MM.1S (cell line): Measurements from ENCODE around the gene CABLES2.

Experiments used
- DNase-seq: peaks from one replicate; pipeline ENCODE4 v3.0.0-alpha.2; 2015
- H2AFZ ChIP-seq: fragments of 300-600 bp; sonication (generic); 2 replicates; pipeline ENCODE4 v1.6.0; 2016; ENCODE audit warnings: antibody characterized with exemption, low read length
- H3F3A ChIP-seq: fragments of 300-600 bp; sonication (generic); 2 replicates; pipeline ENCODE4 v1.6.1; 2016; ENCODE audit warnings: mild to moderate bottlenecking, antibody characterized with exemption, low read length, moderate library complexity, mixed read lengths; ENCODE audit not compliant: insufficient read depth
- H3K27ac ChIP-seq: fragments of 300-600 bp; sonication (generic); 2 replicates; pipeline ENCODE4 v1.5.1; 2016; ENCODE audit warnings: mild to moderate bottlenecking, low read length
- H3K27me3 ChIP-seq: fragments of 300-600 bp; sonication (generic); replicated peaks from 2 replicates; pipeline ENCODE4 v1.6.0; 2016; ENCODE audit warnings: low read length; ENCODE audit not compliant: insufficient read depth
- H3K36me3 ChIP-seq: fragments of 300-600 bp; sonication (generic); replicated peaks from 2 replicates; pipeline ENCODE4 v1.6.1; 2016; ENCODE audit warnings: mild to moderate bottlenecking, low read length, mixed read lengths; ENCODE audit not compliant: insufficient read depth
- H3K4me1 ChIP-seq: fragments of 300-600 bp; sonication (generic); 2 replicates; pipeline ENCODE4 v1.6.1; 2016; ENCODE audit warnings: low read length, mixed read lengths
- H3K4me2 ChIP-seq: fragments of 300-600 bp; sonication (generic); 2 replicates; pipeline ENCODE4 v1.6.0; 2016; ENCODE audit warnings: low read depth, low read length
- H3K4me3 ChIP-seq: fragments of 300-600 bp; sonication (generic); 2 replicates; pipeline ENCODE4 v1.5.1; 2016; ENCODE audit warnings: low read length, mixed read lengths
- H3K79me2 ChIP-seq: fragments of 300-600 bp; sonication (generic); 2 replicates; pipeline ENCODE4 v1.6.1; 2016; ENCODE audit warnings: mixed run types, low read length, mixed read lengths
- H3K9ac ChIP-seq: fragments of 300-600 bp; sonication (generic); 2 replicates; pipeline ENCODE4 v1.6.1; 2016; ENCODE audit warnings: low read length, mixed read lengths
- H3K9me2 ChIP-seq: fragments of 300-600 bp; sonication (generic); replicated peaks from 2 replicates; pipeline ENCODE4 v1.6.1; 2016; ENCODE audit warnings: mild to moderate bottlenecking, low read length, mixed read lengths; ENCODE audit not compliant: insufficient read depth
- H3K9me3 ChIP-seq: fragments of 300-600 bp; sonication (generic); replicated peaks from 2 replicates; pipeline ENCODE4 v1.6.1; 2016; ENCODE audit warnings: mild to moderate bottlenecking, low read length, mixed read lengths; ENCODE audit not compliant: insufficient read depth
- H4K20me1 ChIP-seq: fragments of 300-600 bp; sonication (generic); 2 replicates; pipeline ENCODE4 v1.6.1; 2016; ENCODE audit warnings: mild to moderate bottlenecking, low read length, moderate library complexity, mixed read lengths; ENCODE audit not compliant: insufficient read depth
- EZH2 ChIP-seq: fragments of 300-600 bp; sonication (generic); optimal IDR thresholded peaks from 2 replicates; pipeline ENCODE3; 2017; ENCODE audit warnings: low read depth, mild to moderate bottlenecking, antibody characterized with exemption, low read length, mixed read lengths
- EZH2phosphoT487 ChIP-seq: fragments of 300-600 bp; sonication (generic); IDR thresholded peaks from 2 replicates; pipeline ENCODE4 v1.6.1; 2018; ENCODE audit warnings: antibody characterized with exemption, low read length
- TF ChIP-seq, protein P1 (sequence below): fragments of 300-600 bp; sonication (generic); IDR thresholded peaks from 2 replicates; pipeline ENCODE4 v1.5.1; 2016; ENCODE audit warnings: antibody characterized with exemption, low read length, mixed read lengths

CABLES2 gene

GRCh38 chr20:62408640-62409039 is 1.6 kb upstream of the CABLES2 start:
- Histone ChIP-seq H2AFZ (no peak overlapping the region), H3K79me2 (peaks cover 30% of the 10 kb centered on the region), H3K9me3 (no peaks in the 10 kb centered on the region), H3K9ac (no peak overlapping the region), H3F3A (no peaks in the 10 kb centered on the region), H3K4me1 (peaks cover 14% of the 10 kb centered on the region), H3K27ac (no peak overlapping the region), H3K4me3 (no peak overlapping the region), H3K4me2 (no peak overlapping the region), H3K36me3 (no peaks in the 10 kb centered on the region), H4K20me1 (no peaks in the 10 kb centered on the region), H3K27me3 (peaks cover 30% of the 10 kb centered on the region), H3K9me2 (no peaks in the 10 kb centered on the region)
- no peak for DNase-seq
- TF ChIP-seq EZH2phosphoT487 (no peak), EZH2 (no peak)
- TF ChIP-seq, protein P1, sequence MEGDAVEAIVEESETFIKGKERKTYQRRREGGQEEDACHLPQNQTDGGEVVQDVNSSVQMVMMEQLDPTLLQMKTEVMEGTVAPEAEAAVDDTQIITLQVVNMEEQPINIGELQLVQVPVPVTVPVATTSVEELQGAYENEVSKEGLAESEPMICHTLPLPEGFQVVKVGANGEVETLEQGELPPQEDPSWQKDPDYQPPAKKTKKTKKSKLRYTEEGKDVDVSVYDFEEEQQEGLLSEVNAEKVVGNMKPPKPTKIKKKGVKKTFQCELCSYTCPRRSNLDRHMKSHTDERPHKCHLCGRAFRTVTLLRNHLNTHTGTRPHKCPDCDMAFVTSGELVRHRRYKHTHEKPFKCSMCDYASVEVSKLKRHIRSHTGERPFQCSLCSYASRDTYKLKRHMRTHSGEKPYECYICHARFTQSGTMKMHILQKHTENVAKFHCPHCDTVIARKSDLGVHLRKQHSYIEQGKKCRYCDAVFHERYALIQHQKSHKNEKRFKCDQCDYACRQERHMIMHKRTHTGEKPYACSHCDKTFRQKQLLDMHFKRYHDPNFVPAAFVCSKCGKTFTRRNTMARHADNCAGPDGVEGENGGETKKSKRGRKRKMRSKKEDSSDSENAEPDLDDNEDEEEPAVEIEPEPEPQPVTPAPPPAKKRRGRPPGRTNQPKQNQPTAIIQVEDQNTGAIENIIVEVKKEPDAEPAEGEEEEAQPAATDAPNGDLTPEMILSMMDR: no peak

DNA sequence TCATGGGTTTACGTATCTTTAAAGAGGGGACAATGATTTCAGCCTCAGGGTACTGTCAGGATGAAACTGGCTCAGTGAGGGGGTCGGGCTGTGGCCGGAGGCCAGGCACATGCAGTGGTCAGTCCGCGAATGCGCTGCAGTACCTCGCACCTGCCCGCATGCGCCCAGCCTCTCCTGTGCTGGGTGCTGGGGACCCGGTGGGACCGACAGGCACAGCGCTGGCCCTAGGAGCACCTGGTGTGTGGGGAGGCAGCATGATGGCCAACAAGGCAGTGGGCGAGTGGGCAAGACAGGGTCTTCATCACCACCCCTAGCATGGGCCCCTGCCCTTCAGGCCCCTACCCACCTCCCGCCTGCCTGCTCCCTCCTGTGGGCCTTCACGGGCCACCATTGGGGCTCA is 970 bp upstream of the CABLES2 start:
- Histone ChIP-seq H3K79me2 (peaks cover 30% of the 10 kb centered on the region), H3K9me3 (no peaks in the 10 kb centered on the region), H3K4me2 (peak overlapping the region; percentile 76; the same call in 1 of the 2 replicates), H3K4me1 (peaks cover 14% of the 10 kb centered on the region), H2AFZ (peak overlapping the region; percentile 96), H3F3A (no peaks in the 10 kb centered on the region), H3K4me3 (no peak overlapping the region), H4K20me1 (no peaks in the 10 kb centered on the region), H3K27ac (no peak overlapping the region), H3K9me2 (no peaks in the 10 kb centered on the region), H3K27me3 (peaks cover 25% of the 10 kb centered on the region), H3K36me3 (no peaks in the 10 kb centered on the region), H3K9ac (no peak overlapping the region)
- TF ChIP-seq, protein P1: no peak
- no peak for TF ChIP-seq EZH2
- DNase-seq: no peak

DNA sequence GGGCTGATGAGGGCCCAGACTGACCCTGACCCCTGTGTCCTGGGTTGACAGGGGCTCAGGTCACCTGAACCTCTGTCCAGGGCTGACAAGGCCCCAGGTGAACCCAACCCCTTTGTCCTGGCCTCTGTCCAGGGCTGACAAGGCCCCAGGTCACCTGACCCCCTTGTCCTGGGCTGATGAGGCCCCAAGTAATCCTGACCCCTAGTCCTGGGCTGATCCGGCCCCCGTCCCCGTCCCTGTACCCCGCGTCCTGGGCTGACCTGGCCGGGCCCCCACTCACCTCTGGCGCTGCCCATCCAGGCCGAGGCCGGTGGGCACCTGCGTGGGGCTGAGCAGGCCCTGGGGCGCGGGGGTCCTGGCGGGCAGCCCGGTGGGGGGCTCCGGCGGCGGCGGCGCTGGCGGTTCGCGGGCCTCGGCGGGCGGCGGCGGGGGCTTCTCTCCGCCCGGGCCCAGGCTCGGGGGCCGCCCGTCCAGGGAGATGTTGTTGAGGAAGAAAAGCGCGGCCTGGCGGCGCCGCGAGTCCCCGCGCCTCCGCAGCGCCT is 379 bp downstream of the CABLES2 start:
- peak overlapping the region; percentile 92 for H3K4me3 ChIP-seq
- no peak for TF ChIP-seq EZH2
- TF ChIP-seq, protein P1: no peak
- TF ChIP-seq EZH2phosphoT487: no peak
- no peak for DNase-seq
- peak overlapping the region; percentile 85 for H3K4me2 ChIP-seq
- peaks cover 11% of the 10 kb centered on the region for H3K27me3 ChIP-seq
- H3K4me1 ChIP-seq: peaks cover 14% of the 10 kb centered on the region
- no peaks in the 10 kb centered on the region for H3K36me3 ChIP-seq
- H3K27ac ChIP-seq: no peak overlapping the region
- H3K9me3 ChIP-seq: no peaks in the 10 kb centered on the region
- H3F3A ChIP-seq: no peaks in the 10 kb centered on the region
- H2AFZ ChIP-seq: no peak overlapping the region
- peak overlapping the region; percentile 88 for H3K9ac ChIP-seq
- H4K20me1 ChIP-seq: no peaks in the 10 kb centered on the region
- no peaks in the 10 kb centered on the region for H3K9me2 ChIP-seq
- peaks cover 30% of the 10 kb centered on the region for H3K79me2 ChIP-seq
